Measurements from ENCODE around the gene BCR.
"Not testable (repeated sequence)": the region's sequence is repeated elsewhere in the genome, so short reads cannot be mapped to it uniquely, and the experiment has no call there.

The BCR gene

DNA sequence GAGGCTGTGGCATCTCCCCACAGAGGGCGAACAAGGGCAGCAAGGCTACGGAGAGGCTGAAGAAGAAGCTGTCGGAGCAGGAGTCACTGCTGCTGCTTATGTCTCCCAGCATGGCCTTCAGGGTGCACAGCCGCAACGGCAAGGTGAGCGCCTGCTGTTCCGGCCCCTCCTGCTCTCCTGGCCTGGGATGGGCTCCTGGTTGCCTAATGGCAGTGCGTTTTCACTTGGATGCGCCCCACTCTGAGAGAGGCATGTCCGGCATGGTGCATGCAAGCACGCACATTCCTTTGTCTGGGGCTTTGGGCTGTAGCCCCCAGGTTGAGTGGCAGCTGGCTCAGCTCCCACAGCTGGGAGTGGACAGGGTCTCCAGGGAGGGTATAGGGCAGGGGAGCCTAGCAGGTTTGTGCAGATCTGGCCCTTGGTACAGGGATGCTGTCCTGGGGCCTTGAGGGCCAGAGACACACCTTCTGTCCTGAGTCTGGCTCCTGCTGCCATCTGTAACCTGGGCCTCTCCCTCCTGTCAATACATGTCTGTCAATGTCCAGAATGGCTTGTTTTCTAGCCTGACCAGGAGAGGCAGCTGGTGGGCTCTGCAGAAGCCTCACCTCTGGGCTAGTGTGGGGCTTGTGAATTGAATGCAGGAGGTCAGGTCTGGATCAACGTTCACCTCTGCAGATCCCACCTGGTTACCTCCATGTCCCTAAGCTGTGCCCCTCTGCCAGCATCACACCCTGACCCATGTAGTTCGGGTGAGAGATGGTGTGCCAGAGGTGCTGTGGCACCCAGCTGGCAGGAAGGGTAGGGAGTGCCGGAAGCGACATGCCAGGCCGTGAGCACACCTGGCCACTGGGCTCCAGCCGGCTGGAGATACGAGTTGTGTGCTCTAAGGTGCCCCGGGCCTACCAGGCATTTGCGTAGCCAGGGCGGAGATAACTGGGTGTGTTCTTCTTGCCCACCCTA is 107.1 kb downstream of the BCR start:
- DNase-seq (ENCODE audit: low read depth, low spot score): no peak

GRCh38 chr22:23288301-23289129 is 108.2 kb downstream of the BCR start:
- DNase-seq (ENCODE audit: low read depth, low spot score): no peak

GRCh38 chr22:23289130-23289503 is 108.8 kb downstream of the BCR start:
- DNase-seq (ENCODE audit: low read depth, low spot score): no peak

GRCh38 chr22:23289851-23290724 is 109.8 kb downstream of the BCR start:
- no peak for DNase-seq (ENCODE audit: low read depth, low spot score)

- no peak for DNase-seq (ENCODE audit: low read depth, low spot score)
Observed at GRCh38 chr22:23291806-23292452, 111.6 kb downstream of the BCR start.

- DNase-seq (ENCODE audit: low read depth, low spot score): no peak
Observed at GRCh38 chr22:23292453-23293350, 112.4 kb downstream of the BCR start.

DNA sequence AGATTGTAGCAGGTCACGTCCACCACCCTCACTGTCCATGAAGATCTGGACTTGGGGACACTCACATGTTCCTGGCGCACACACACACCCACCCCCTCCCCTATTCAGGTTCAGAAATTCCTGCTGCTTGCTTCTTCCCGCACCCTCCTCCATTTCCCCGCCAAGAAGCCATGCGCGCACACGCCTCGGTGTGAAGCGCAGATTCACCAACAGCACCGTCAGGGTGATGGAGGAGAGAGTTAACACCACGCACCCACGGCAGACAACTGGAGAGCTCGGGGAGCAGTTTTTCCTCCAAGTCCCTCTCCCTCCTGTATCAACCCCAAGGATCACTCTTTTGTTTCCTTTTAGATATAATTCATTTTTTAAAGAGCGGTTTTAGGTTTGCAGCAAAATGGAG is 113.4 kb downstream of the BCR start:
- DNase-seq (ENCODE audit: low read depth, low spot score): no peak

- DNase-seq (ENCODE audit: low read depth, low spot score): no peak
Observed at GRCh38 chr22:23294221-23294620, 113.9 kb downstream of the BCR start.

DNA sequence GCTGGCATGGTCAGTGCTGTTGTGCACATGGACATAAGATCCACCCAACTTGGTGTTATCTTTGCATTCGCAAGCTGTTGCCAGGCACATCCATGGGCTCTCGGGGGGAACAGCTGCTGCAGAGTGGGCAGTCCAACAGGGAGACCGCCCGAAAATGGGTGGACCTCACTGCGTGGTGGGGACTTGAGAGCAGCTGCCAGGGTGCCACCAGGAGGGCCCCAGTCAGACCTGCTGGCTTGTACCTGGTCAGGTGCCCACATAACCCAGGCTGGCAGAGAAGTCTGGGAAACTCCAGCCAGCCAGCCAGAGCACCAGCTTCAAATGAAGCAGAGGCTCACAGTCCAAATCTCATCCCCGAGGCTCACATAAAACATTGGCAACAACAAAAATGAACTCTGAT is 120.2 kb downstream of the BCR start:
- no peak for DNase-seq (ENCODE audit: low read depth, low spot score)

DNA sequence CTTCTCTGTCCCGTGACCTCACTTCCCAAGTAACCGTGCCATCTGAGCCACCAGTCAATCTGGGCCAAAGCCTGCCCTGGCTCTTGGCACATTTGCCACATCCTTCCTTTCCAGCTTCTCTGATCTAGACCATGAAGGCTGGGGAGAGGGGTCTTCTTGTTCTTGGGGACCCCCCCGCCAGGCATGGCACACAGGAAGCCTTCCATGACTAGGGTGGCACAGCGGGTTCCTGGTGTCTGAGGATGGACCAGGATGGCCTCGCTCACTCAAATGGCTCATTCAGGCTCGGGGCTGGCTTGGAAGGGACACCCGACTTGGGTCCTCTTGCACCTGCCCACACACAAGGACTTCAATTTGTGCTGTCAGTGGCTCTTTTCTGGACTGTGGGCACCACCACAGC is 121.3 kb downstream of the BCR start:
- no peak for DNase-seq (ENCODE audit: low read depth, low spot score)

DNA sequence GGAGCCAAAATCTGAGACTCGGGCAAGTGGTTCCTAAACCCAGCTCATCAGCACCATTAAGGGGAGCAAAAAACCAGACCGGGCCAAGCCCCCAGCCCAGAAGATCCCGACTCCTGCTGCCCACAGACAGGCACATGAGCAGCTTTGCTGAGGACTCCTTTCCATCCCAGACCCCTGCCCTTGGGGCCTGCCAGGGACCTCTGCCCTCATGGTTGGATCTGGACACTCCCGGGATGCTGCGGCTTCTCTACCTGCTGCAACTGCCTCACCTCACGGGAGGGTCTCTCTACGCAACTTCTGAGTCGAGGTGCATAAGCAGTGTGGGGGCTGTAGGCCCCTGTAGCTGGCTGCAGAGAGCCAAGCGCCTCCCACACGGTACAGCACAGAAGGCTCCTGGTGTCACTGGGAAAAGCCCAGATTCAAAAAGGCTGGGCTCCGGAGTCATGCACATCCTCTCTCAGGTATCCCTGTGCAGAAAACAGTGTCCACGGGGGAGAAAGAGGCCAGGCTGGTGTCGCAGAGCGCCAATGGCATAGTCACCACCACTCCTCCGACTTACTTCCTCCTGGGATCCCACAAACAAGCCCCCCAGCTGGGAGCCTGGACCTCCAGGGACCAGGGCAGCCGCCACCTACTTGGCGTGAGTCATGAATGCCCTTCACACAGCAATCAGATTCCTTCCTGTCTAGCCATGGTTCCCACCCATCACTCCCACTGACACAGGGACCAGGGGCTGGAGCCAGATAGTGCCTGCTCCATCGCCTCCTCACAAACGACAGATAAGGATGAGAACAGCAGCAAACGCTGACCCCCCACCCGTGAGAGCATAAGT is 122.1 kb downstream of the BCR start:
- no peak for DNase-seq (ENCODE audit: low read depth, low spot score)

GRCh38 chr22:23305321-23305910 is 125.1 kb downstream of the BCR start:
- no peak for DNase-seq (ENCODE audit: low read depth, low spot score)

GRCh38 chr22:23305922-23306374 is 125.6 kb downstream of the BCR start:
- DNase-seq (ENCODE audit: low read depth, low spot score): no peak

GRCh38 chr22:23306438-23306921 is 126.2 kb downstream of the BCR start:
- no peak for DNase-seq (ENCODE audit: low read depth, low spot score)

DNA sequence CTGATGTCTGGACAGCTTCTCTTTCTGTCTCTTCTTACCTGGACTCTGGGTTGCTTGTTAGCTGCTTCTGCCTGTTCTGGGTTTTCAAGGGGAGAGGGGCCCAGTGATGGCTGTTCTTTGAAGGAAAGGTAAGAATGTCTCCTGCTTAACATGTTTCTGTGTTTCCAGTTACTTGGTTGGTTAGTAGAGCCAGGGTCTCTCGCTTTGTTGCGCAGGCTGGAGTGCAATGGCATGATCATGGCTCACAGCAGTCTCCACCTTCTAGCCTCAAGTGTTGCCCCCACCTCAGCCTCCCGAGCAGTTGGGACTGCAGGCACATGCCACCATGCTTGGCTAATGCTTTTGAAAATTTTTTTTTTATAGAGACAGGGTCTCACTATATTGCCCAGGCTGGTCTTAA is 126.6 kb downstream of the BCR start:
- no peak for DNase-seq (ENCODE audit: low read depth, low spot score)

- not testable (repeated sequence) for DNase-seq (ENCODE audit: low read depth, low spot score)
Observed at GRCh38 chr22:23307511-23307910, 127.2 kb downstream of the BCR start.

DNA sequence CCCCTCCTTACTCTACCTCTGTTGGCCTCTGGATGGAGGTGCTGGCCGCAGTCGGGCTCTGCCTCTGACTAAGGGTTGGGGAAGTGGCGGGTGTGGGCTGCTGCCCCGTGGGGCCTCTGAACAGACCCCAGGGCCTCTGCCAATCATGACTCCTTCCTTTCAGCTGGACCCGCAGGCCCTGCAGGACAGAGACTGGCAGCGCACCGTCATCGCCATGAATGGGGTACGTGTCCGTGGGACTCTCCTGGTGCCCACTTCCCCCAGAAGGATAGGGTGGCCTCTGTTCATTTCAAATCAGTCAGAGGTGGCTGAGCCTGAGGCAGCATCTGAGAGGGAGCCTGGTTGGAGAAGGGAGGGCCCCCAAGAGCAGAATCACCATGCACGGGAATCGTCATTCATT is 129.0 kb downstream of the BCR start:
- DNase-seq (ENCODE audit: low read depth, low spot score): not testable (repeated sequence)

DNA sequence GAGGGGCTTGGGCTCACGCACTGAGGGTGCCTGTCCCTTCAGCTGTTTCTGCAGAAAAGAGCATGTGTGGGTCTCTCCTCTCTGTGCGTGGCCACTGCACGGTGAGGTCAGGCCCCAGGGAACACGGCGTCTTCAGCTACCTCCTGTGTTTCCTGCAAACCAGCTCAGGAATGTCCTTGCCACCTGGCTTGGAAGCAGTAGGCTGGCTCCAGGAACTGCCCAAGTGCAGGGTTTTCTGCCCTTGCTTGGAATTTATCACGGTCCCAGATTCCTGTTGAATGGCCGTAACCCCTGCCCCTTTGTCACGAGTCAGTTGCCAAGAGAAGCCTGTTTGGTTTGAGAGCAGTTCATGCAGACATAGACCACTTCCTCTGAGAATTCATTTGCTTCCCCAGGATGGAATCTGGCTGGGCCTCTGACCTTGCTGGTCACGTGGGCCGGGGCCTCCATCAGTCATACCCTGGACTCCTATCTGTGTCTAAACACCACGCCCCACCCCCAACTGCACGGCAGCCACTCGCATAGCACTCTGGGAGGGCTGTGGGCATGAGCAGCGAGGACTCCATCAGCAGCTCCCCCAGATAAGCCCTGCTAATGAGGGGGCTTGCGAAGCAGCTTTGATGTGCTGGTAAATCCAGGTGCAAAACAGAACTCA is 130.3 kb downstream of the BCR start:
- not testable (repeated sequence) for DNase-seq (ENCODE audit: low read depth, low spot score)
